ENCODE results near the gene SLC26A1. TPM values are rescaled to one million over a fixed set of nuclear protein-coding genes. Genes with fewer than 3 reads are reported as not detected.

SLC26A1 gene
- total and polyA plus RNA-seq, 2 donors, result 0.05 to 0.20 TPM

DNA sequence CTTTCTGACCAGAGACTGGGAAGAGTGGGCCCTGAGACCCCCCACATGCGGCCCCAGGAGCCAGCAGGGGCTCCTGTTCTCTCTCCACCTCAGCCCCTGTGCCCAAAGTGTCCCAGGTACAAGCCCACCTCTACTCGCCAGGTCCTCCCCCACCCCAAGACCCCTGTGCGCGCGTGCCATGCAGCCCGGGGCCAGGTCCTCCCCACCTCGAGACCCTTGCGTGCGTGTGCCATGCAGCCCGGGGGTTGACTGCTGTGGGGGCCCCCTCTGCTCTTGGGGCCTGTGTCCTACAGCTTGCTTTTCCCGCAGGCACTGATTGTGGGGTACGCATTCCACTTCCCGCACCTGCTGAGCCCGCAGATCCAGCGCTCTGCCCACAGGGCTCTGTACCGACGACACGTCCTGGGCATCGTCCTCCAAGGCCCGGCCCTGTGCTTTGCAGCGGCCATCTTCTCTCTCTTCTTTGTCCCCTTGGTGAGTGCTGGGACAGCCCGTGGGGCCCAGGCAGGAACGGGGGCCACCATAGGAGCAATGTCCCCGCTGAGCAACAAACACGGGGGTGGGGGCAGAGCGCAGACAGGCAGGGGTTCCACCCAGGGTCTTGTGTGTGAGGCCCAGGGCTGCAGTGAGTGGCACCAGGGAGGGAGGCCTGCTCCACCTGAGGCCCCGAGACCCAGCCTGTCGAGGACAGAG lies 40.2 kb downstream of the SLC26A1 start:
- no peak for DNase-seq (ENCODE audit: extremely low spot score)
- H3K4me1 ChIP-seq (ENCODE audit: insufficient read depth), result no peaks in the 10 kb centered on the region
- peaks cover 3% of the 10 kb centered on the region for H3K36me3 ChIP-seq (ENCODE audit: insufficient read depth)
- WGBS, result 94% methylated on average over 28 of the region's 28 CpGs
- no peak overlapping the region for H3K4me3 ChIP-seq (ENCODE audit: low read depth, low read length)
- H3K27ac ChIP-seq (ENCODE audit: low read depth), result no peak overlapping the region

DNA sequence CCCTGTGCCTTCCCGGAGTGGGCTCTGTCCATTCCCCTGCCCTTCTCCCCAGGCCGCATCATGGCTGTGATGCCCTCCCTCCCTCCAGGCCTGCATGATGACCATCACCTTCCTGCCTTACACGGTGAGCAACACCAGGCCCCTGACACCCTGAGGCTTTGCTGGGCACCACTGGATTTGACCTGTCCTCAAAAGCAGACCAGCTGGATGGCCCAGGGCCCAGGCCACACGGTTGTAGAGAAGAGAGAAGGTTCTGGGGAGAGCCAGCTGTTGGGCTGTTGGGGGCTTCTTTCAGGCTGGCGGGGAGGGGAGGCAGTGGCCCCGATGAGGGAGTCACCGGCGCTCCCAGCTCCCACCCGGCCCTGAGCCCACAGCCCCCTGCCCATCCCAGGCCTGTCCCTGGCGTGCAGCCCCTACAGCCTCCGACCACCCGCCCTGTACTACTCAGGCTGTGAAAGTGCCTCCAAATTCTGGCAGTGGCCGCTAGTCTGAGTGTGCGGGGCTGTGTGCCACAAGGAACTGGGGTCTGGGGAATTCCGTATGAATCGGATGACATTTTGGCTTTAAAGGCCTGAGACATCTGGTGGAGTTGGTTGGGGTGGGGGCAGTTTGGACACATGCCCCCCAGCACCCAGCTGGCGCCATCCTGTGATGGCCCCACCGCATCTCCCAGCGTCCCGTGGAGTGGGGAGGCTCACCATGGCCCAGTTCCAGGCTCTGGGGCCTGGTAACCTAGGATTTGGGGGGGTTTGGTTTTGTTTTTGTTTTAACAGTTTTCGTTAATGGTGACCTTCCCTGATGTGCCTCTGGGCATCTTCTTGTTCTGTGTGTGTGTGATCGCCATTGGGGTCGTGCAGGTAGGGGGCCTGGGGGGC lies 41.4 kb downstream of the SLC26A1 start:
- Histone ChIP-seq H3K36me3 (ENCODE audit: insufficient read depth) (peaks cover 3% of the 10 kb centered on the region), H3K27ac (ENCODE audit: low read depth) (no peak overlapping the region), H3K4me1 (ENCODE audit: insufficient read depth) (no peaks in the 10 kb centered on the region), H3K4me3 (ENCODE audit: low read depth, low read length) (no peak overlapping the region)
- 84% methylated on average over 23 of the region's 23 CpGs for WGBS
- DNase-seq (ENCODE audit: extremely low spot score), result no peak

DNA sequence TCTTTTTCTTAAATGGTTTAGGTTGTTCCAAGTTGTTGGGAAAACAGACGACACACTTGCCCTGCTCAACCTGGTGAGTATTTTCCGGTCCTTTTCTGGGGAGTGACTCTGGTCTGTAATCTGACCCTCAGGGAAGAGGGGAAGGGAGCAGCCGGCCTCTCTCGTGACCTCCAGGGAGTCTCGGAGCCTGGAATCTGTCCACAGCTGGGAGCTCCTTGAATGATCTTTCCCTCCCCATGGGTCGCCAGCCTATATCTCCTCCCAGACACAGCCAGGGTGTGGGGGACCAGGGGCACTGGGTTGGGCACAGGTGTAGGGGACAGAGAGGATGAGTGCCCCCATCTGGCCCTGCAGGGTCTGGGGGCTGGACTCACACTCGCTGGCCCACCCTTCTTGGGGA lies 42.0 kb downstream of the SLC26A1 start:
- Histone ChIP-seq H3K27ac (ENCODE audit: low read depth) (no peak overlapping the region), H3K4me1 (ENCODE audit: insufficient read depth) (no peaks in the 10 kb centered on the region), H3K36me3 (ENCODE audit: insufficient read depth) (peaks cover 3% of the 10 kb centered on the region), H3K4me3 (ENCODE audit: low read depth, low read length) (no peak overlapping the region)
- no peak for DNase-seq (ENCODE audit: extremely low spot score)
- 69% methylated on average over 7 of the region's 7 CpGs for WGBS

DNA sequence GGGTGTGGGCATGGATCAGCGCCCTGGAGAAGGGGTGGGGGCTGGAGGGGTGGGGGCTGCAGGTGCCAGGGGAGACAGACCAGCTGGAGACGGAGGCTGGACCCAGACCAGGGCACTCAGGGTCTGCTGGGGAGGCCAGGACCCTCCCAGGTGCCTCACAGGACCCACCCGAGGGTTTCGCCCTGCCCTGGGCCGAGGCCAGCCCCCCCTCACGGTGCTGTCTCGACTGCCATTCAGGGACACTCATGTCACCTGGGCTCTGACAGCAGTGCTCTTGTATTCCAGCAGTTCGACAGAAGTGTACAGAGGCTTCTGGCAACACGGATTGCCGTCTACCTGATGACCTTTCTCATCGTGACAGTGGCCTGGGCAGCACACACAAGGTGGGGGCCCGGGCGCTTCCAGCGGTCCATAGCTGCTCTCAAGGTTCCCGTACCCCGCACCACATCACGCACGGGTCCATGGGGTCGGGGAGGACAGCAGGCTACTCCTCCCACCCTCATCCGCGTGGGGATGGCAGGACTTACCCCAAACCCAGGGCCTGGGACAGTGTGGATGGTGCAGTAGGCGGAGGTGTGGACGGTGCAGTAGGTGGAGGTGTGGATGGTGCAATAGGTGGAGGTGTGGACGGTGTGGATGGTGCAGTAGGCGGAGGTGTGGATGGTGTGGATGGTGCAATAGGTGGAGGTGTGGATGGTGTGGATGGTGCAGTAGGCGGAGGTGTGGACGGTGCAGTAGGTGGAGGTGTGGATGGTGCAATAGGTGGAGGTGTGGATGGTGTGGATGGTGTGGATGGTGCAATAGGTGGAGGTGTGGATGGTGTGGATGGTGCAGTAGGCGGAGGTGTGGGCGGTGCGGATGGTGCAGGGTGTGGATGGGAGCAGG lies 42.8 kb downstream of the SLC26A1 start:
- Histone ChIP-seq H3K4me3 (ENCODE audit: low read depth, low read length) (no peak overlapping the region), H3K36me3 (ENCODE audit: insufficient read depth) (peaks cover 3% of the 10 kb centered on the region), H3K4me1 (ENCODE audit: insufficient read depth) (no peaks in the 10 kb centered on the region), H3K27ac (ENCODE audit: low read depth) (no peak overlapping the region)
- 91% methylated on average over 30 of the region's 30 CpGs for WGBS
- DNase-seq (ENCODE audit: extremely low spot score), result no peak

DNA sequence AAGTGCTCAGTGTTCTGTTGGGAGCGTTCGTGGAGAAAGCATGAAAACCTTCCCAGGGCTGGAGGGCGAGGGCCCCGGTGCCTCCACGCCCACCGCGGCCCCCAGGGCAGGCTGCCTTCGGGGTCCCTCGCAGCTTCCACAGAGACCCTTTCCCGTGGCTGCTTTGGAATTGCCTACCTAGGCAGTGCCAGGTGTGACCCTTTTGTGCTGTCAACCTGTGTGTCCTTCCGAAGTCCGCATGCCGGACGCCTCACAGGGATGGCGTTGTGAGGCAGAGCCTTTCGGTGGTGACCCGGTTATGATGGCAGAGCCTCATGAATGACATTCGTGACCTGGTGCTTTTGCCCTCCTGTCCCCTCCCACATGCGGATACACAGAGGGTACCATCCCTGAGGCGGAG lies 43.5 kb downstream of the SLC26A1 start:
- WGBS, result 92% methylated on average over 20 of the region's 20 CpGs
- DNase-seq (ENCODE audit: extremely low spot score), result no peak
- Histone ChIP-seq H3K36me3 (ENCODE audit: insufficient read depth) (peaks cover 3% of the 10 kb centered on the region), H3K27ac (ENCODE audit: low read depth) (no peak overlapping the region), H3K4me1 (ENCODE audit: insufficient read depth) (no peaks in the 10 kb centered on the region), H3K4me3 (ENCODE audit: low read depth, low read length) (no peak overlapping the region)

DNA sequence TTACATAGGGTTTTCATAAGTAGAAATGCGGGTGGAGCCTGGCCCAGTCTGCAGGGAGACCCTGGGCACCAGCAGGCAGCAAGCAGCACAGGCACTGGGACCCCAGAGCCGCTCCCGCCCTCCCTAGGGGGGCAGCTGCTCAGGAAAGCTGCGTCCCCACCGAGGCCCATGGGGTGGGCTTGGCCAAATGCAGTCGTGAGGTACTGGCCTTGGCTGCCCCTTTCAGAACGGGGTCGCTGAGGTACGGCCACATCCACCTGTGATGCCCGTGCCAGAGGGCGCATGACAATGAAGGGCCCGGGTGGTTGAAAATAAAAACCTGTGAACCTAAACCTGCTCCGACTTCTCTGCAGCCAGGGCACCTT lies 44.3 kb downstream of the SLC26A1 start:
- WGBS, result 88% methylated on average over 13 of the region's 13 CpGs
- Histone ChIP-seq H3K4me1 (ENCODE audit: insufficient read depth) (no peaks in the 10 kb centered on the region), H3K36me3 (ENCODE audit: insufficient read depth) (peaks cover 3% of the 10 kb centered on the region), H3K27ac (ENCODE audit: low read depth) (no peak overlapping the region), H3K4me3 (ENCODE audit: low read depth, low read length) (no peak overlapping the region)
- DNase-seq (ENCODE audit: extremely low spot score), result no peak

DNA sequence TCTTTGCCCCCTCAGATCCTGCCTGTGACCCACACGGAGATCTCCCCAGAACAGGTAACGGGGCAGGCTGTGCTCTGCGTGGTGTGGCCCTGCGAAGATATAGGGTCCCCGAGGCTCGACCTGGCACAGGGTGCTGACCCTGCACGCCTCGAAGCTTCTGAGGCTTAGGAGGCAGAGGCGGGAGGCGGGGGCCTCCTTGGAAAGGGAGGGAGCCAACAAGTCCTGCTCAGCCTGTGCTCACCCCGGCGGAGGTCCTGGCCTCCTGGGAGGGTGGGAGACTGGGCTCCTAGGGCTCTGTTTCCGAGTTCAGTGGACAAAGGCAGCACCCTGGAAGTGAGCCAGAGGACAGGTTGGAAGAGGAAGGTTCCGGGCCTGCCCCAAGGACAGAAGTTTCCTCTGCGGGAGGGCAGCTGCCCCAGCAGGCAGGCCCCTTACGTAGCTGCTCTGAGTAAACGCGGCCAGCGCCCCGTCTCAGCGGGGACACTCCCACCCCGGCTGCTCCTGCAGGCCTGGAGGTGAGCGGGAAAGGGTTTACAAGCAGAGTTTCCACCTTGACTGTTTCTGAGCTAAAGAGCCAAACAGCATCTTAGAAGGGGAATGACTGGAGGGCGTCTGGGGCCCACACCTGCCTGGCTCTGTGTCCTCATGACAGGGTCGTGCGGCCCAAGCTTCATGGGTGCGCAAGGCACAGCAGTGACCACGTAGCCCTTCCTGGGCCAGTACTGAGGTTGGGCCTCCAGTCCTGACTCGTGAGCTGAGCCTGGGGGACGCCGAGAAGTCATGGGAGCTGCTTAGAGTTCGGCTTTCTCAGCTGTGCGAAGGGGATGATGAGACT lies 44.9 kb downstream of the SLC26A1 start:
- DNase-seq (ENCODE audit: extremely low spot score), result no peak
- WGBS, result 76% methylated on average over 33 of the region's 33 CpGs
- no peaks in the 10 kb centered on the region for H3K4me1 ChIP-seq (ENCODE audit: insufficient read depth)
- peaks cover 3% of the 10 kb centered on the region for H3K36me3 ChIP-seq (ENCODE audit: insufficient read depth)
- H3K4me3 ChIP-seq (ENCODE audit: low read depth, low read length), result no peak overlapping the region
- H3K27ac ChIP-seq (ENCODE audit: low read depth), result no peak overlapping the region

DNA sequence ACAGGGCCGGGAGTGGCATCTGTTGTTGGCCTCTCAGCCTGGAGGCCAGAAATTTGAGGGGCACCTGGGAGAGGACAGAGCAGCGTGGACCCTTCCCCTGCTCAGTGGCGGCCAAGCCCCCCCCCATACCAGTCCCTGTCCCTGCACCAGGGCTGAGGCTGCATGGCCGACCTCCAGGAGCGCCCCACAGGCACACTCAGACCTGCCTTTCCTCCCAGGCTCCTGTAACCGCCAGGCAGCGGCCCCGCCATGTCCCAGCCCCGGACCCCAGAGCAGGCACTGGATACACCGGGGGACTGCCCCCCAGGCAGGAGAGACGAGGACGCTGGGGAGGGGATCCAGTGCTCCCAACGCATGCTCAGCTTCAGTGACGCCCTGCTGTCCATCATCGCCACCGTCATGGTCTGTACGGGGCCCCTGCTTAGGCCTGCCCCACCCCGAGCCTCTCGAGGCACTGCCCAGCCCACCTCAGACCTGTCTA lies 45.7 kb downstream of the SLC26A1 start:
- H3K27ac ChIP-seq (ENCODE audit: low read depth), result no peak overlapping the region
- no peaks in the 10 kb centered on the region for H3K36me3 ChIP-seq (ENCODE audit: insufficient read depth)
- WGBS, result 91% methylated on average over 19 of the region's 19 CpGs
- no peak overlapping the region for H3K4me3 ChIP-seq (ENCODE audit: low read depth, low read length)
- no peak for DNase-seq (ENCODE audit: extremely low spot score)
- H3K4me1 ChIP-seq (ENCODE audit: insufficient read depth), result no peaks in the 10 kb centered on the region

DNA sequence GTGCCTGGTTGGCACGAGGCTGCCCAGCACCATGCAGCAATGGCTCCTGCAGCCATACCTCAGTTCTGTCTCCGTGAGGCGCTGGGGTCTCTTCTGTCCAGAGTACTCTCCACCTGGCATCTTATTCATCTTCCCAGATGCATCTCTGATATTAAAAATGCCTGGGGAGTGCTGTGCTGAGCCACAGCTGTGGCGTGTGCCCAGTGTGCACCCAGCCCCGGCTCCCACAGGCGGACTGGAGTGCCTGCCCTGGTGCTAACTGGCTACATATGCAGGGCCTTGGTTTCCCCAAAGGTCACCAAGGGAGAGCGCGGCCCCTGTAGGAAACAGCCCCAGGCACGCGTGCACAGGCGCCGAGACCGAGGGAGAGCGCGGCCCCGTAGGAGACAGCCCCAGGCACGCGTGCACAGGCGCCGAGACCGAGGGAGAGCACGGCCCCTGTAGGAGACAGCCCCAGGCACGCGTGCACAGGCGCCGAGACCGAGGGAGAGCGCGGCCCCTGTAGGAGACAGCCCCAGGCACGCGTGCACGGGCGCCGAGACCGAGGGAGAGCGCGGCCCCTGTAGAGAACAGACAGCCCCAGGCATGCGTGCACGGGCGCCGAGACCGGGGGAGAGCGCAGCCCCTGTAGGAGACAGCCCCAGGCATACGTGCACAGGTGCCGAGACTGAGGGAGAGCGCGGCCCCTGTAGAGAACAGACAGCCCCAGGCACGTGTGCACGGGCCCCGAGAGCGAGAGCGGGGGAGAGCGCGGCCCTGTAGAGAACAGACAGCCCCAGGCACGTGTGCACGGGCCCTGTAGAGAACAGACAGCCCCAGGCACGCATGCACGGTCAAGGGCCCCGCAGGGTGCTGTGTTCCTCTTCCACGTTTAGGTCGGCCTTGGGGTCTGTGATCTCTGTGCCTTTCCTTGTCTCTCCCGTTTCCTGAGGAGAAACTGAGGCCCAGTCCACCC lies 46.4 kb downstream of the SLC26A1 start:
- WGBS, result 66% methylated on average over 62 of the region's 62 CpGs

DNA sequence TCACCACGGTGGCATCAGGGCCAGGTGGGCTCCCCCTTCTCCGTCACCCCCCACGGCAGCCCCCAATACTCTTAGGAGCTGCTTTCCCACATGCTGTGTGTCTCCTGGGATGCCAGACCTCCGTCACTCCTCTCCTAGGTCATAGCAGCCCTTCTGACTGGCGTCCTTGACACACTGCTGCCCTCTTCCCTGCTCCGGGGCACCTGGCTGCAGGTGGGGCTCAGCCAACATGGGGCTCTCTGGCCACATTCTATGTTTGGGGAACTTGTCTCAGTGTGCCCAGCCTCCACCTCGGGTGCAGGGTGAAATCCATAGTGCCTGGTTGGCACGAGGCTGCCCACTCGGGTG lies 47.1 kb downstream of the SLC26A1 start:
- Histone ChIP-seq H3K27ac (ENCODE audit: low read depth) (no peak overlapping the region), H3K4me1 (ENCODE audit: insufficient read depth) (no peaks in the 10 kb centered on the region), H3K4me3 (ENCODE audit: low read depth, low read length) (no peak overlapping the region), H3K36me3 (ENCODE audit: insufficient read depth) (no peaks in the 10 kb centered on the region)
- DNase-seq (ENCODE audit: extremely low spot score), result no peak
- 80% methylated on average over 9 of the region's 9 CpGs for WGBS

More for the DNA sequence above, 46.4 kb downstream of the SLC26A1 start:
- Histone ChIP-seq H3K27ac (ENCODE audit: low read depth) (no peak overlapping the region), H3K4me3 (ENCODE audit: low read depth, low read length) (no peak overlapping the region), H3K4me1 (ENCODE audit: insufficient read depth) (no peaks in the 10 kb centered on the region), H3K36me3 (ENCODE audit: insufficient read depth) (no peaks in the 10 kb centered on the region)
- no peak for DNase-seq (ENCODE audit: extremely low spot score)

DNA sequence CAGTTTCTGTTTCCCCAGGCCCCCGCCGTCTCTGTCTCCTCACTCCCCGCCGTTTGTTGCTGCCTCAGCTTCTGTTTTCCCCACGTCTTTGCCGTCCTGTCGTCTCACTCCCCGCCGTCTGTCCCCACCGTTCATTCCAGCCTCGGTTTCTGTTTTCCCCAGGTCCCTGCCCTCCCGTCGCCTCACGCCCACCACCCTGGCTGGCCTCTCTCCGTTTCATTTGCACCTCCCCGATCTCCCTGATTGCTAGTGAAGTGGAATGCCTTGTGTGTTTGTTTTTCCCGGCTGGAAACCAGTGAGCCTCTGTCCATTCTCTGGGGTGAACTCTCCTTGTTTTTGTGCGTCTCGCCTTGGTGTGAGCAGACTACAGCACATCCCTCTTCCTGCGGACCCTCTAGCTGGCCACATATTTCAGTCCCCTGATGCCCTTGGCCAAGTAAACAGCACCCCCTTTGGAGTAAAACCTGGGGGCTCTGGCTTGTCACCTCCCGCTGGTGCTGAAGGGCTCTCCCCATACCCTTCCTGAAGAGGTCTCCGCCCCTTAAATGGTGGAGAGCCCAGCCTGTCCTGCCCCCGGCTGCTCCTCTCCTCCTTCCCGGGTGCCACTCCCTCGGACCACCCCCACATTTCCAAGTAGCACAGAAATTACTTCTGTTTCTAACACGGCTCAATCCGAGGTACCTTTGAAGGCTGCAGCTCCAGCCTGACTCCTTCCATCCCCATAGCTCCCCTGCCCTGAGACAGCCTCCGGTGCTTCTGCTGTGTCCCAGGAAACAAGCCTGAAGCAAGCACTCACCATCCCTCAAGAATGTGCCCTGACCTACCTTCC lies 47.7 kb downstream of the SLC26A1 start:
- 57% methylated on average over 28 of the region's 28 CpGs for WGBS
- DNase-seq (ENCODE audit: extremely low spot score), result no peak
- Histone ChIP-seq H3K27ac (ENCODE audit: low read depth) (no peak overlapping the region), H3K36me3 (ENCODE audit: insufficient read depth) (no peaks in the 10 kb centered on the region), H3K4me3 (ENCODE audit: low read depth, low read length) (no peak overlapping the region), H3K4me1 (ENCODE audit: insufficient read depth) (no peaks in the 10 kb centered on the region)
